ELF-1 (cell line): ENCODE results near the gene FBN2.
A peak's percentile ranks its signal among the peaks of the same experiment; 100 is the strongest.
"Not testable (repeated sequence)": the region's sequence is repeated elsewhere in the genome, so short reads cannot be mapped to it uniquely, and the experiment has no call there.

Experiments
- DNase-seq: peaks from one replicate; pipeline ENCODE4 v3.0.0-alpha.2; 2016; ENCODE audit warnings: low read depth, low spot score

The FBN2 gene

GRCh38 chr5:128480158-128480557 lies 57.9 kb downstream of the FBN2 start:
- no peak for DNase-seq

DNA sequence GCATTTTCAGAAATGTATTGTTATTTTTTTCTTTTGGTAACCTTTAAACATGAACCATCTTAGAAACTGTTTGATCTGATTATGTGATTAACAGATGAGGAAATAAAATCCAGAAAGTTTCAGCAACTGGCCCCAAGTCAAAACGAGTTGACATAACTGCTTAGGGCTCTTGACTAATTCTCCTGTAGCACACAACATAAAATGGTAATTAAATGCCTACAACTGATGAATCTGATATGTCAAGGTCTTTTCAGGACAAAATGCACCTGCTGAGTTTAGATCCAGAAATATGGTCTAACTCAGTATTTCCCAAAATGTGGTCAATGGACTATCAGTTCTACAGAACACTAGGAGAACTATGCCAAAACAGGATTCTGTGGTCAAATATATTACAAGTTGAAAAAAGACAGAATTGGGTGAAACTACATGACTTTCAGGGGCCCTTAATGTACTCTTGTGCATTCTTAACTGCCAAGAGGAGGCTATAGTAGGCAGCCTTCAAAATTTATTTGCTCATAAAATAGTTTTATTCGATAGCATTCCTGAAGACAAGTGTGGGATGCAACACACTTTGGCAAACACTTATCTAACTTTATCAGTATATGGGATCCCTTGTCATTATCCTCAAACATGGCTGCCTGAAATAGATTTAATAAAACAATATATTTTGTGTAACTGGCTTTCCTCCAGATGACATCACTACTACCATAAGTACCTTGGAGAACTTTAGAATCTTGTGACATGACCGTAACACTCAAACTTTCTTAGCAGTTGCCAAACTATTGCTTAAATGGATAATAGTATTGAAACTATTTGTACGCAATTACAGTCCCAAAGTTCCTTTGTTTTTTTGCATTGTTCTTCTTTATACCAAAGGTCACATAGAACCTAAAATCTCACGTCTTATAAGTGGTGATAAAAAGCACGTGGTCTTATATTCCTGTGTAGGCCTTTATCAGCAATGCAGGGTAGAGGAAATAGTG lies 59.4 kb downstream of the FBN2 start:
- DNase-seq, result no peak

- DNase-seq, result no peak
These were observed 60.1 kb downstream of the FBN2 start for GRCh38 chr5:128477944-128478343.

GRCh38 chr5:128475693-128476092 lies 62.4 kb downstream of the FBN2 start:
- no peak for DNase-seq

DNA sequence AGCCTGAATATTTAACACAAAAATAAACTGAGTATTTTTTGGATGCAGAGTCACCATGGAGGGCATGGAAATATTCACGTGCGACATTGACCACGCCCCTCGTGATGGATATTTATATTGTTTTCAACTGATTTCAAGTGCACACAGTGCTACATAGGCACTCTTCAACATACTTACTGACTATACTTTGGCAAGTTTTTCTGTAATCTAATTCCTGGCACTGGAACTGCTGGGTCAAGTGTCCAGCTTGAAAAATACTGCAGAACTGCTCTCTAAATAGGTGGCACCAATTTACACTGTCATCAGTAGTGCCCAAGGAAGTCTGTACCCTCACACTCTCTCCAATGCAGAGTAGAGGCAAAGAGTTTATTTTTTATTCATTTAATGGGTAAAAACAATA lies 65.1 kb downstream of the FBN2 start:
- no peak for DNase-seq

GRCh38 chr5:128472036-128472435 lies 66.0 kb downstream of the FBN2 start:
- no peak for DNase-seq

DNA sequence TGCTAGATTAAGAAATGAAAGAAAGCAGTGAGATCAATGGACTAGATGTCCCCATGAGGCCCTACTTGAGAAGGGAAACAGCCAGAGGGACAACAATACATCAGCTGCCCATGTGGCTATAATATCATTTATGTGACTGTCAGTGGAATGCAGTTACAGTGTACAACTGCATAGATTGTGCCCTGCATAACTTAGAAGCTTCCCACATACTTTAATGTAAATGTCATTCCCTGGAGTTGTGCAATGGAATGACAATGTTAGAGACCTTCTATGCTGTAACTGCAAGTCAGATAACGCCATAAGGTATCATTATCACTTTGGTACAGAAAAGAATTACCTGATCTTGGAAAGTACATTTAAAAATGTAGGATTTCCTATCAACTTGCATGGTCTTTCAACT lies 67.4 kb downstream of the FBN2 start:
- DNase-seq, result no peak

- DNase-seq, result no peak
These were observed 68.1 kb downstream of the FBN2 start for GRCh38 chr5:128469912-128470311.

- DNase-seq, result no peak
These were observed 71.1 kb downstream of the FBN2 start for GRCh38 chr5:128466980-128467379.

DNA sequence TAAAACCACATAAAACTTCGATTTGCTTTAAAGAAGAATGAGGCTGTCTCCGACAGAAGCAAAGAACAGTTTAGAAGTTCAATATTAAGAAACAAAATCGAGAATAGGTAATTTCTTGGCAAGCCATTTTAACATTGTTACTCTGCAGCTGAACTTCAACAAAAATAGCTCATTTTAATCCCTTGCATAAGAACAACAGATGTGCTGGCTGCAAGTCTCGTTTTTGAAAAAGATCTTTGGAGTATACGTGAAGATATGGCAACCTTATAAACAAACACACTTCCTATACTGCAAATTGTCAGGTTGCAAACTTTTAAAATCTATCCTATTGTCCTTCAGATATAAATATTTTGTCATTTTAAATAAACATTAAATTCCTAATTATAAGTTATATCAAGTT lies 71.5 kb downstream of the FBN2 start:
- no peak for DNase-seq

DNA sequence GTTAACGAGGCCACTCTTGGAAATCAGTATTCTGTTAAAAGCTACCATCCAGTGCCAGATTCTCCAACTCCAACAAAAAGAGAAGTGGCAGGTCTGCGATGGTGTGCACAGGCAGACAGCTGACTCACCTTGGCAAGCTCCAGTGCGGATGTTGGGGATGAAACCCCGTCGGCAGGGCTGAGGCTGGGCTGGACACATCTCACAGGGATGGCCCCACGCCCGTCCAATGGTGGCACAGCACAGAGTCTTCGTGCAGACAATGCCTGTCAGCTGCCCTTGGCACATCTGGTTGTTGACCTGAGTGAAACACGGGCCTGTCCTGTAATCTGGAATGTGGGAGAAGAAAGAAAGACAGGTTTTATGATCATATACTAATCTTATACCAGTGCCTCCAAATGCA lies 73.4 kb downstream of the FBN2 start:
- DNase-seq, result no peak

DNA sequence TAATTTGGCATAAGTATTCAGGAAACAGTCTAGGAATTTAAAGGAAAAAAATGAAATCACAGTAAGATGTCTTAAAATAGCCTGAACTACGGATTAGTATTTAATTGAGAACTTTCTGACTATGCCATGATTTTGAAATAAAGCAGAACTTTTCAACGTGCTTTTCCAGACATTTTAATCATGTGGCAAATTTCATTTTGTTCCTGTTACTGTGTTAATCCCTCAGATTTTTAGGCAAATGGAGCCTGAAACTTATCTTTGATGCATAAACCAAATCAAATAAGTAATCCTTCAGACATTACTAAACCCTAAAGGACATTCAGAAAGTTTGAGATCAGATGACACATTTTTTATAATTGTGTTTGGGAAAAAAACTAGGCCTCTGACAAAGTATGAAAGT lies 75.7 kb downstream of the FBN2 start:
- no peak for DNase-seq

- not testable (repeated sequence) for DNase-seq
These were observed 80.7 kb downstream of the FBN2 start for GRCh38 chr5:128457147-128457915.

- peak; percentile 20 for DNase-seq
These were observed 82.1 kb downstream of the FBN2 start for GRCh38 chr5:128455841-128456361.

- DNase-seq, result no peak
These were observed 84.9 kb downstream of the FBN2 start for GRCh38 chr5:128453121-128453520.

DNA sequence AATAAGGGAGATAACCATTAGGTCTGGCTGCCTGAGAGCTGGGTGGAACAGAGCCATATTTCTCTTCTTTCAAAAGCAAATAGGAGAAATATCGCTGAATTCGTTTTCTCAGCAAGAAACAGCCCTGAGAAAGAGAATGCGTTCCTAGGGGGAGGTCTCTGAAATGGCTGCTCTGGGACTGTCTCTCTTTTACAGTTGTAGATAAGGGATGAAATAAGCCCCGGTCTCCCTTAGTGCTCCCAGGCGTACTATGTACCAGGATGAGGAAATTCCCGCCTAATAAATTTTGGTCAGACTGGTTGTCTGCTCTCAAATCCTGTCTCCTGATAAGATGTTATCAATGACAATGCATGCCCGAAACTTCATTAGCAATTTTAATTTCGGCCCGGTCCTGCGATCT lies 90.8 kb downstream of the FBN2 start:
- DNase-seq, result peak; percentile 4

DNA sequence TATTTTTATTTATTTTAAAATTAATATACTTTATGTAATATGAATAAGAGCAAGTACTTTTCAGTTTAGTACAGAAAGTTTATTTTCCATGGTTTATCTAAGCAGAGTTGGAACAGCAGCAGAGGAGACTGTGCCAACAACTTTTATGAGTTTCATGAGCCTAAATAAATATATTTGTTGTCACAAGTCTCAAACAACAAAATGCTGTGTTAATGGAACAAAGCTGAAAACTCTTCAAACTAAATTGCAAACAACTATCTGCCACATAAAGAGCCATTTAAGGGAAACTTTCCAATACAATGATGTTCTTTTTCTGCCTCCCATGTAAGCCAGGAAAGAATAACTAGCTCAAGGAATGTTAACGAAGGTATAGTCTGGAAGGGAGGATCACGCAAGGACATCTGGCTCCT lies 96.1 kb downstream of the FBN2 start:
- no peak for DNase-seq

DNA sequence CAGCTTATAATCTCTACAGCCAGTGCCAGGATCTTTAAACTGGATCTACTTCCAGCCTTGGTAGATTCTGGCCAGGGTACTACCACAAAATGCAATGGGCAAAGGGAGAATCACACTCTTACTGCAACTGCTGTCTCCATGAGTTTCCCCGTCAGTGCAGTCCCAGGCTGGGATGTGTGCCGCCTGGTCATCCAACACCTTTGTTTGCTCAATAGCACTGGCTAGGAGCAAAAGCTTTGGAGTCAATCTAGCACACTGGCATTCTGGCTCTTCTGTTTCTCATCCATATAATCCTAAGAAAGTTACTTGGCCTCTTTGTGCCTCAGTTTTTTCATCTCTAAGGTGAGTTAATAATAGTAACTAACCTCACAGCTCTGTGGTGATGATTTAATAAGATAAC lies 96.9 kb downstream of the FBN2 start:
- DNase-seq, result no peak

DNA sequence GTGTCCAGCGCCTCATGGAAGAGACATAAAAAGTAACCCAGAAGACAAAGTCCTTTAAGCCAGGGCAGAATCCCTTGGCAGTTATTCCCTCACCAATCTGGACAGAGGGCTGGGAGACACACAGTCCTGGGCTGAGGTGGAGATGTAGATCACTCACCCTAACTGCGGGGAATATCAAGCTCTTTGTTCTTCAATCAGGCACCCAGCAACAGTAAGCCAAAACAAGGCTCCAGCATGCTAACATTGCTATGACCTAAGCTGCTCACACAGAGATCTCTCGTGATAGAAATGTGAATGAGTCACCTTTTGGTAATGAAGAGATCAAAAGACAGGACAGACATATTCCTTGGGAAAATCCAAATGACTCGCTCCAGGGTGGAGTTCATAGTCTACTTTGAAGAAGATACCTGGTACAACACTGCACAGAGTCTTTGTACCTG lies 101.3 kb downstream of the FBN2 start:
- DNase-seq, result peak; percentile 4

- no peak for DNase-seq
These were observed 102.2 kb downstream of the FBN2 start for GRCh38 chr5:128435861-128436260.

DNA sequence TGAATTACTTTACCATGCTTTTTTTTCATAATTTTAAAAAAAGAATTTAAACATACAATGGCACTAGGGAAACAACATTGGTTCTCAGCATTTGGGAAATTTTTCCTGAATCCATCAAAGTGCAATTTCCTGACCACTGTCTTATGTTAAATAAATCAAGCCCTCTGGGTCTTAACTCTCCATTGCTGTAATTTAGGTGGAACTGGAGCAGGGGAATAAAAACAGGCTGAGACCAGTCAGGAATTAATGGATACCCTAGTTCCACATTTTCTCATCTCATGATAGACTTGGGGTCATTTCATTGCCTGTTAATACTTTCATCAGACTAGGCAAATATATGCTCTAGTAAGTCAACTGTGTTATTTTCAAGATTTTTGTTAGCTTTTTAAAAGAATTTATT lies 103.1 kb downstream of the FBN2 start:
- DNase-seq, result no peak

GRCh38 chr5:128432913-128433440 lies 105.1 kb downstream of the FBN2 start:
- DNase-seq, result no peak
